ENCODE measurements around the gene TRIM61. TPM values are rescaled to one million over a fixed set of nuclear protein-coding genes. Genes with fewer than 3 reads are reported as not detected.
"Not testable (repeated sequence)": the region's sequence is repeated elsewhere in the genome, so short reads cannot be mapped to it uniquely, and the experiment has no call there.

The TRIM61 gene
- polyA plus RNA-seq, 1 of the 3 experiments (the other 2 are of a cell fraction) = not detected

GRCh38 chr4:164945146-164945545 is 32.3 kb downstream of the TRIM61 start:
- Histone ChIP-seq H3K9me3 (no peaks in the 10 kb centered on the region), H3K36me3 (replicated peaks in 1 of 2; ENCODE audit: control insufficient read depth in 1 of 2, insufficient read depth in 2 of 2, low read length in 1 of 2) (no peaks in the 10 kb centered on the region), H3K9me2 (no peaks in the 10 kb centered on the region), H3K27me3 (ENCODE audit: insufficient read depth) (peaks cover 36% of the 10 kb centered on the region; the same call in 1 of the 2 replicates), H3K4me1 (ENCODE audit: control insufficient read depth in 1 of 2, insufficient read depth in 2 of 2, low read depth in 1 of 2, low read length in 1 of 2) (no peaks in the 10 kb centered on the region), H3K79me2 (ENCODE audit: insufficient read depth) (no peaks in the 10 kb centered on the region), H2AFZ (ENCODE audit: low read depth) (no peak overlapping the region), H3K4me3 (ENCODE audit: low read depth in 2 of 2, low read length in 1 of 2) (no peak overlapping the region), H3F3A (replicated peaks; ENCODE audit: insufficient read depth) (no peaks in the 10 kb centered on the region), H3K9ac (no peak overlapping the region), H4K20me1 (ENCODE audit: insufficient read depth) (no peaks in the 10 kb centered on the region), H3K27ac (ENCODE audit: low read depth in 2 of 2, low read length in 1 of 2) (no peak overlapping the region), H3K4me2 (no peak overlapping the region)
- 4% methylated on average over 5 of the region's 5 CpGs for WGBS (ENCODE audit: low lambda C conversion rate)
- CTCF ChIA-PET = no interaction called here
- POLR2A ChIA-PET = no interaction called here
- no peak for DNase-seq
- no peak for TF ChIP-seq MEF2A (IDR thresholded peaks at IDR 0.05; ENCODE audit: borderline replicate concordance, low read depth)
- no peak for TF ChIP-seq GATA2 (CRISPR knock-in tag; IDR thresholded peaks at IDR 0.05)
- no peak for TF ChIP-seq NRF1 (IDR thresholded peaks at IDR 0.05; ENCODE audit: low read depth, low read length)
- TF ChIP-seq POLR2AphosphoS5 (IDR thresholded peaks at IDR 0.05; ENCODE audit: low read depth, low read length) = no peak

DNA sequence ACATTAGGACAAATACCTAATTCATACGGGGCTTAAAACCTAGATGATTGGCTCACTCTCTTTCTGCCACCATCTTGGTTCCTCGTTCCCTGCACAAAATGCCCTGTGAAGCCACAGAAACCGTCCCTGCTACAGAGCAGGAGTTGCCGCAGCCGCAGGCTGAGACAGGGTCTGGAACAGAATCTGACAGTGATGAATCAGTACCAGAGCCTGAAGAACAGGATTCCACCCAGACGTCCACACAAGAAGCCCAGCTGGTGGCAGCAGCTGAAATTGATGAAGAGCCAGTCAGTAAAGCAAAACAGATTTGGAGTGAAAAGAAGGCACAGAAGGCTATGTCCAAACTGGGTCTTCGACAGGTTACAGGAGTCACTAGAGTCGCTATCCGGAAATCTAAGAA is 34.3 kb downstream of the TRIM61 start:
- Histone ChIP-seq H3F3A (replicated peaks; ENCODE audit: insufficient read depth) (no peaks in the 10 kb centered on the region), H3K4me1 (ENCODE audit: control insufficient read depth in 1 of 2, insufficient read depth in 2 of 2, low read depth in 1 of 2, low read length in 1 of 2) (no peaks in the 10 kb centered on the region), H3K4me2 (no peak overlapping the region), H3K36me3 (replicated peaks in 1 of 2; ENCODE audit: control insufficient read depth in 1 of 2, insufficient read depth in 2 of 2, low read length in 1 of 2) (no peaks in the 10 kb centered on the region), H3K9ac (no peak overlapping the region), H3K9me3 (no peaks in the 10 kb centered on the region), H3K27me3 (ENCODE audit: insufficient read depth) (peaks cover 32% of the 10 kb centered on the region; the same call in 1 of the 2 replicates), H2AFZ (ENCODE audit: low read depth) (no peak overlapping the region), H3K79me2 (ENCODE audit: insufficient read depth) (no peaks in the 10 kb centered on the region), H3K27ac (ENCODE audit: low read depth in 2 of 2, low read length in 1 of 2) (no peak overlapping the region), H3K9me2 (no peaks in the 10 kb centered on the region), H3K4me3 (ENCODE audit: low read depth in 2 of 2, low read length in 1 of 2) (no peak overlapping the region), H4K20me1 (ENCODE audit: insufficient read depth) (no peaks in the 10 kb centered on the region)
- TF ChIP-seq SIN3A (IDR thresholded peaks at IDR 0.05; ENCODE audit: borderline replicate concordance, low read depth, low read length) = no peak
- TF ChIP-seq GATA2 (CRISPR knock-in tag; IDR thresholded peaks at IDR 0.05) = no peak
- TF ChIP-seq EZH2phosphoT487 (IDR thresholded peaks at IDR 0.05; ENCODE audit: borderline replicate concordance, low read depth) = no peak
- TF ChIP-seq TCF12 (IDR thresholded peaks at IDR 0.05) = no peak
- ChIA-PET CTCF (no interaction called here), POLR2A (no interaction called here)
- no peak for DNase-seq
- WGBS (ENCODE audit: low lambda C conversion rate) = 27% methylated on average over 9 of the region's 9 CpGs

DNA sequence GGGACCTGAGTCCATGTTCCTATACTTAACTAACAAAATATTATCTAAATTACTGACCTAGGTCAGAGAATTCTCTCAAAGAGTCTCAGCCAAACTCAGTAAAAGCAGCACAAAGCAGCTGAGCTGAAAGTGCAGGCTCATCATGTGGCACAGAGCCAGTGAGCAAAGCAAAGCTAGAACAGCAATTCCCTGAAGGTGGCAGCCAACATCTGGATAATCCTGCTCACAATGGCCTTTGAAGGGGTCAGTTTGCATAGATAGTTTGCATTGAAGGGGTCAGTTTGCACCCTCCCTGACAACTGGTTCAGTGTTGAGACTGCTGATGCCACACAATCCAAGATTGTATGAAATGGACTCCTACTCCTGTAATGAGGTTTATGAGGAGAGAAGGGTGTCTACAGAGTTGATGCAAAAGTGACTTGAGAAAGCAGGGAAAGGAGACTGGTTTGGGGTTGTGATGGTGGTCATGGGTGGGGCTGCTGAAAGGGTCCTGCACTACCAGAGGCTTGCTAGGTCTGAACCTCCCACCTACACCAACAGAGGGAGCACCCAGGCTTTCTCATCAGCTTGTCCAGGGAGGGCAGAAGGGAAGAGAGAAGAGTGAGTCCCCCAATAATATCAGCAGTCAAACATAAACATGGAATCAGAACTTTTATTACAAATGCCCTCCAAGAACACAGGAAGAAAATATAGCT is 39.7 kb downstream of the TRIM61 start:
- no peaks in the 10 kb centered on the region for H3K36me3 ChIP-seq (replicated peaks in 1 of 2; ENCODE audit: control insufficient read depth in 1 of 2, insufficient read depth in 2 of 2, low read length in 1 of 2)
- ChIA-PET CTCF (no interaction called here), POLR2A (no interaction called here)
- no peak overlapping the region for H3K27ac ChIP-seq (ENCODE audit: low read depth in 2 of 2, low read length in 1 of 2)
- no peak overlapping the region for H3K4me2 ChIP-seq
- no peak overlapping the region for H3K4me3 ChIP-seq (ENCODE audit: low read depth in 2 of 2, low read length in 1 of 2)
- no peaks in the 10 kb centered on the region for H3K4me1 ChIP-seq (ENCODE audit: control insufficient read depth in 1 of 2, insufficient read depth in 2 of 2, low read depth in 1 of 2, low read length in 1 of 2)
- no peak overlapping the region for H2AFZ ChIP-seq (ENCODE audit: low read depth)
- no peak for DNase-seq
- H3F3A ChIP-seq (replicated peaks; ENCODE audit: insufficient read depth) = no peaks in the 10 kb centered on the region
- no peaks in the 10 kb centered on the region for H3K9me2 ChIP-seq
- H3K9ac ChIP-seq = no peak overlapping the region
- H3K79me2 ChIP-seq (ENCODE audit: insufficient read depth) = no peaks in the 10 kb centered on the region
- no peaks in the 10 kb centered on the region for H3K9me3 ChIP-seq
- no peaks in the 10 kb centered on the region; the same call in 1 of the 2 replicates for H3K27me3 ChIP-seq (ENCODE audit: insufficient read depth)
- no peak for TF ChIP-seq SMC3 (IDR thresholded peaks at IDR 0.05; ENCODE audit: low read depth, low read length)
- H4K20me1 ChIP-seq (ENCODE audit: insufficient read depth) = no peaks in the 10 kb centered on the region

DNA sequence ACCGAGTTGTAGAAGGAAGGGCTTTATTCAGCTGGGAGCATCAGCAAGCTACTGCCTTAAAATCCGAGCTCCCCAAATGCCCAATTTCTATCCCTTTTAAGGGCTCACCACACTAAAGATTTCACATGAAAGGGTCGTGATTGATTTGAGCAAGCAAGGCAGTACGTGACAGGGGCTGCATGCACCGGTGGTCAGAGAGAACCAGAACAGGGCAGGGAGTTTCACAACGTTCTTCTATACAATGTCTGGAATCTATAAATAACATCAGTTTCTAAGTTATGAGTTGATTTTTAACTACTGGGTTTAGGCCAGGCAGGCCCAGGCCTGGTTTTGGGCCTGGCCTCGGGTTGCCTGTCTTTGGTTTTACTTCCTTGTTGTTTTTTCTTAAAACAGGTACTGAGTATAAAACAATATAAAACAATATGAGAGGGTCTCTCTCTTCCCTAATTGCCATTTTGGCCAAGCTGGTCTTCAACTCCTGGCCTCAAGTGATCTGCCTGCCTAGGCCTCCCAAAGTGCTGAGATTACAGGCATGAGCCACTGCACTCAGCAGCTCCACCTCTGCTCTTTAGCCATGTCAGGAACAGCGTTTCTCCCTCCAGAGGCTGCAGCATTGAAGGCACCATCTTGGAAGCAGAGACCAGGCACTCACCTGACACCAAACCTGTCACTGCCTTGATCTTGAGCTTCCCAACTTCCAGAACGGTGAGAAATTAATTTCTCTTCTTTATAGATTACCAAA is 41.4 kb downstream of the TRIM61 start:
- H3K79me2 ChIP-seq (ENCODE audit: insufficient read depth); H3K4me1 ChIP-seq (ENCODE audit: control insufficient read depth in 1 of 2, insufficient read depth in 2 of 2, low read depth in 1 of 2, low read length in 1 of 2); H2AFZ ChIP-seq (ENCODE audit: low read depth); H3K9ac ChIP-seq; H3F3A ChIP-seq (replicated peaks; ENCODE audit: insufficient read depth); H3K4me3 ChIP-seq (ENCODE audit: low read depth in 2 of 2, low read length in 1 of 2); H3K27me3 ChIP-seq (ENCODE audit: insufficient read depth); H3K27ac ChIP-seq (ENCODE audit: low read depth in 2 of 2, low read length in 1 of 2); H3K9me2 ChIP-seq; H3K36me3 ChIP-seq (replicated peaks in 1 of 2; ENCODE audit: control insufficient read depth in 1 of 2, insufficient read depth in 2 of 2, low read length in 1 of 2); H3K9me3 ChIP-seq; H4K20me1 ChIP-seq (ENCODE audit: insufficient read depth); POLR2A ChIA-PET; DNase-seq; H3K4me2 ChIP-seq: not testable (repeated sequence)
- 31% methylated on average over 8 of the region's 9 CpGs for WGBS (ENCODE audit: low lambda C conversion rate)
- CTCF ChIA-PET = interaction anchor here (1.8 kb wide), 1 partner anchor 22 kb away, joined by 3 read pairs; no protein-coding TSS in a partner anchor

Data from SK-N-SH (cell line).